Measurements from ENCODE around the gene FAM131A. TPM values are rescaled to one million over a fixed set of nuclear protein-coding genes. Genes with fewer than 3 reads are reported as not detected.

Gene FAM131A
- total and polyA plus RNA-seq, 9 of the 15 experiments (the other 6 are each of a cell fraction or from before 2014, with no cell fraction given) = 0.48 to 11.1 (median 4.3) TPM

GRCh38 chr3:184335661-184336546, 1.5 kb upstream of the FAM131A start (continued):
- TF ChIP-seq ZBTB12 (CRISPR knock-in tag; IDR thresholded peaks at IDR 0.05) = peak; percentile 90
- TF ChIP-seq CGGBP1 (CRISPR knock-in tag; IDR thresholded peaks at IDR 0.05) = no peak
- no peak for TF ChIP-seq GMEB1 (CRISPR knock-in tag; IDR thresholded peaks at IDR 0.05)
- no peak for TF ChIP-seq NFATC3 (IDR thresholded peaks at IDR 0.05)
- TF ChIP-seq HDAC6 (IDR thresholded peaks at IDR 0.05; ENCODE audit: low read depth, low read length) = no peak
- peak; percentile 31; the same call in 1 of the 2 replicates for TF ChIP-seq ZNF511 (CRISPR knock-in tag; IDR thresholded peaks at IDR 0.05)
- peak; percentile 75 for TF ChIP-seq ARID4B (CRISPR knock-in tag; IDR thresholded peaks at IDR 0.05)
- TF ChIP-seq MBD1 (CRISPR knock-in tag; IDR thresholded peaks at IDR 0.05) = no peak
- TF ChIP-seq ZNF584 (CRISPR knock-in tag; IDR thresholded peaks at IDR 0.05; ENCODE audit: low read depth) = no peak
- TF ChIP-seq ATF2 (CRISPR knock-in tag; IDR thresholded peaks at IDR 0.05) = 0 out of 2 replicates have a peak, but pooled peaks have one; percentile 61
